HEK293 (cell line): ENCODE measurements around the gene NRL.
"Not testable (repeated sequence)": the region's sequence is repeated elsewhere in the genome, so short reads cannot be mapped to it uniquely, and the experiment has no call there.

Experiments
- CTCF ChIA-PET: fragments of 350-600 bp; formaldehyde crosslinking; extraction: SDS; loops from one replicate; lab custom pipeline; 2021; ENCODE audit warnings: antibody characterized with exemption; lab: Yijun Ruan, JAX
- POLR2A ChIA-PET: fragments of 300-600 bp; formaldehyde crosslinking; extraction: SDS; loops from one replicate; lab custom pipeline; 2020; ENCODE audit warnings: antibody characterized with exemption, inconsistent platforms; lab: Yijun Ruan, JAX
- H3K27ac ChIP-seq: fragments of 200-500 bp; sonication (Bioruptor generic); 2 replicates; pipeline ENCODE4 v1.5.1; 2014; ENCODE audit warnings: low read depth, low read length, control low read depth, inconsistent platforms; ENCODE audit errors: extremely low read depth
- H3K36me3 ChIP-seq, 2 experiments: fragments of 200-500 bp in 1 of 2; sonication (Bioruptor generic) in 1 of 2; 1 replicate in 1 of 2; 2 replicates in 1 of 2; pipeline ENCODE4 v1.5.1; 2014 to 2017; ENCODE audit warnings: inconsistent platforms in 2 of 2, low read length in 2 of 2; ENCODE audit not compliant: control insufficient read depth in 2 of 2, insufficient read depth in 1 of 2
- H3K4me1 ChIP-seq: fragments of 200-500 bp; sonication (Bioruptor generic); 2 replicates; pipeline ENCODE4 v1.5.1; 2014; ENCODE audit warnings: mild to moderate bottlenecking, low read length, inconsistent platforms; ENCODE audit not compliant: control insufficient read depth, insufficient read depth
- H3K4me3 ChIP-seq: 2 replicates; pipeline ENCODE4 v1.5.1; 2011; ENCODE audit warnings: low read depth, mild to moderate bottlenecking, control low read depth, low read length, moderate library complexity
- H3K9me3 ChIP-seq: fragments of 200-500 bp; sonication (Bioruptor generic); 2 replicates; pipeline ENCODE4 v1.5.1; 2014; ENCODE audit warnings: low read depth, low read length, inconsistent platforms; ENCODE audit not compliant: control insufficient read depth, insufficient read depth
- CTCF ChIP-seq: fragments of 450-650 bp; formaldehyde crosslinking; IDR thresholded peaks from 2 replicates; pipeline ENCODE4 v1.5.1; 2016; ENCODE audit warnings: missing biosample characterization, missing genetic modification characterization
- OVOL3 ChIP-seq: fragments of 450-650 bp; formaldehyde crosslinking; IDR thresholded peaks from 2 replicates; pipeline ENCODE4 v1.5.1; 2016; ENCODE audit warnings: missing biosample characterization, missing genetic modification characterization
- REST ChIP-seq: fragments of 450-650 bp; formaldehyde crosslinking; IDR thresholded peaks from 2 replicates; pipeline ENCODE4 v1.5.1; 2016; ENCODE audit warnings: missing biosample characterization, missing genetic modification characterization
- ZFP37 ChIP-seq: fragments of 450-650 bp; formaldehyde crosslinking; IDR thresholded peaks from 2 replicates; pipeline ENCODE4 v1.5.1; 2016; ENCODE audit warnings: missing biosample characterization, missing genetic modification characterization
- ZNF112 ChIP-seq: fragments of 450-650 bp; formaldehyde crosslinking; IDR thresholded peaks from 2 replicates; pipeline ENCODE4 v1.5.0; 2017; ENCODE audit warnings: missing biosample characterization, missing genetic modification characterization
- ZNF157 ChIP-seq: fragments of 450-650 bp; formaldehyde crosslinking; IDR thresholded peaks from 2 replicates; pipeline ENCODE4 v1.5.1; 2016; ENCODE audit warnings: missing biosample characterization, missing genetic modification characterization
- ZNF211 ChIP-seq: fragments of 450-650 bp; formaldehyde crosslinking; IDR thresholded peaks from 2 replicates; pipeline ENCODE4 v1.5.1; 2016; ENCODE audit warnings: low read depth, missing biosample characterization, missing genetic modification characterization
- ZNF266 ChIP-seq: fragments of 450-650 bp; formaldehyde crosslinking; IDR thresholded peaks from 2 replicates; pipeline ENCODE4 v1.5.1; 2016; ENCODE audit warnings: missing biosample characterization, missing genetic modification characterization, low read depth
- ZNF274 ChIP-seq, 2 experiments: fragments of 200-500 bp in 1 of 2; fragments of 450-650 bp in 1 of 2; sonication (Bioruptor generic) in 1 of 2; formaldehyde crosslinking in 1 of 2; IDR thresholded peaks; 2 replicates each; pipeline versions ENCODE4 v1.5.1 to v1.6.1; 2014 to 2016; ENCODE audit warnings: borderline replicate concordance in 1 of 2, inconsistent platforms in 1 of 2, low read length in 1 of 2, missing biosample characterization in 1 of 2, missing genetic modification characterization in 1 of 2
- ZNF324 ChIP-seq: fragments of 450-650 bp; formaldehyde crosslinking; IDR thresholded peaks from 2 replicates; pipeline ENCODE4 v1.5.1; 2016; ENCODE audit warnings: missing biosample characterization, missing genetic modification characterization
- ZNF510 ChIP-seq: fragments of 450-650 bp; formaldehyde crosslinking; IDR thresholded peaks from 2 replicates; pipeline ENCODE4 v1.5.1; 2018; ENCODE audit warnings: mild to moderate bottlenecking, missing genetic modification characterization, missing biosample characterization; ENCODE audit not compliant: insufficient replicate concordance
- ZNF521 ChIP-seq: fragments of 450-650 bp; formaldehyde crosslinking; IDR thresholded peaks from 2 replicates; pipeline ENCODE4 v1.5.1; 2017; ENCODE audit warnings: missing biosample characterization, mild to moderate bottlenecking, missing genetic modification characterization
- TF ChIP-seq, protein P1 (sequence below): fragments of 450-650 bp; formaldehyde crosslinking; IDR thresholded peaks from 2 replicates; pipeline ENCODE4 v1.5.1; 2016; ENCODE audit warnings: missing biosample characterization, missing genetic modification characterization, borderline replicate concordance

NRL gene

GRCh38 chr14:24037658-24038037 is 77.1 kb downstream of the NRL start:
- no peak overlapping the region for H3K27ac ChIP-seq
- no peak for TF ChIP-seq REST (tag by site-specific recombination)
- no peak for TF ChIP-seq CTCF (tag by site-specific recombination)
- no peak for TF ChIP-seq OVOL3 (tag by site-specific recombination)
- no peak for TF ChIP-seq ZNF112 (tag by site-specific recombination)
- TF ChIP-seq ZNF157 (tag by site-specific recombination), result no peak
- TF ChIP-seq ZNF266 (tag by site-specific recombination), result no peak
- TF ChIP-seq, protein P1, sequence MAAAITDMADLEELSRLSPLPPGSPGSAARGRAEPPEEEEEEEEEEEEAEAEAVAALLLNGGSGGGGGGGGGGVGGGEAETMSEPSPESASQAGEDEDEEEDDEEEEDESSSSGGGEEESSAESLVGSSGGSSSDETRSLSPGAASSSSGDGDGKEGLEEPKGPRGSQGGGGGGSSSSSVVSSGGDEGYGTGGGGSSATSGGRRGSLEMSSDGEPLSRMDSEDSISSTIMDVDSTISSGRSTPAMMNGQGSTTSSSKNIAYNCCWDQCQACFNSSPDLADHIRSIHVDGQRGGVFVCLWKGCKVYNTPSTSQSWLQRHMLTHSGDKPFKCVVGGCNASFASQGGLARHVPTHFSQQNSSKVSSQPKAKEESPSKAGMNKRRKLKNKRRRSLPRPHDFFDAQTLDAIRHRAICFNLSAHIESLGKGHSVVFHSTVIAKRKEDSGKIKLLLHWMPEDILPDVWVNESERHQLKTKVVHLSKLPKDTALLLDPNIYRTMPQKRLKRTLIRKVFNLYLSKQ (tag by site-specific recombination), result no peak
- no peak for TF ChIP-seq ZNF211 (tag by site-specific recombination)
- no peak for TF ChIP-seq ZNF274 (IDR thresholded peaks at IDR 0.05; ENCODE audit: low read length)
- no peak for TF ChIP-seq ZNF274 (tag by site-specific recombination; IDR thresholded peaks at IDR 0.05; ENCODE audit: borderline replicate concordance)
- TF ChIP-seq ZNF521 (tag by site-specific recombination), result no peak
- no peak for TF ChIP-seq ZNF510
- no peak for TF ChIP-seq ZNF324 (tag by site-specific recombination)
- no peak overlapping the region for H3K4me3 ChIP-seq
- H3K9me3 ChIP-seq, result no peaks in the 10 kb centered on the region
- ChIA-PET CTCF (interaction anchor here (0.9 kb wide), 1 partner anchor 123 kb away, joined by 3 read pairs; the partner anchor contains the start of gene IRF9), POLR2A (no interaction called here)
- H3K4me1 ChIP-seq, result no peaks in the 10 kb centered on the region
- no peaks in the 10 kb centered on the region for H3K36me3 ChIP-seq

- H3K36me3 ChIP-seq, H3K9me3 ChIP-seq, H3K4me1 ChIP-seq, H3K4me3 ChIP-seq: not testable (repeated sequence)
- ChIA-PET POLR2A (interaction anchor here (1.0 to 1.2 kb wide), 2 partner anchors 45 to 158 kb away, joined by 3 to 4 read pairs; partner anchors contain the start of gene TM9SF1), CTCF (interaction anchor here (0.8 kb wide), 1 partner anchor 13 kb away, joined by 4 read pairs; no protein-coding TSS in a partner anchor)
- H3K27ac ChIP-seq, result peak overlapping the region; percentile 80; the same call in 1 of the 2 replicates
- 0 out of 2 replicates have a peak, but pooled peaks have one; percentile 3 for TF ChIP-seq ZFP37 (tag by site-specific recombination)
Observed at GRCh38 chr14:24036963-24037657, 77.6 kb downstream of the NRL start.
